Measurements from ENCODE around the gene ERBB4.

ERBB4 gene

DNA sequence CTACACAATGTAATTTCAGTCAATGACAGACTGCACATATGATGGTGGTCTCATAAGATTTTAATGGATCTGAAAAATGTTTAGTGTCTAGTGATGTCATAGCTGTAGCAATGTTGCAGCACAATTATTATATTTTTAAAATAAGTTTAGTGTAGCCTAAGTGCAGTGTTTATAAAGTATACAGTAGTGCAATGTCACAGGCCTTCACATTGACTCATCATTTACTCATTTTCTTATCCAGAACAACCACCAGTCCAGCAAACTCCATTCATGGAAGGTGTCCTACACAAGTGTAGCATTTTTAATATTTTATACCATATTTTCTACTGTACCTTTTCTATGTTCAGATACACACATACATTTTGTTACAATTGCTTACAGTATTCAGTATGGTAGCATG lies 663.1 kb downstream of the ERBB4 start:
- no peak for DNase-seq

DNA sequence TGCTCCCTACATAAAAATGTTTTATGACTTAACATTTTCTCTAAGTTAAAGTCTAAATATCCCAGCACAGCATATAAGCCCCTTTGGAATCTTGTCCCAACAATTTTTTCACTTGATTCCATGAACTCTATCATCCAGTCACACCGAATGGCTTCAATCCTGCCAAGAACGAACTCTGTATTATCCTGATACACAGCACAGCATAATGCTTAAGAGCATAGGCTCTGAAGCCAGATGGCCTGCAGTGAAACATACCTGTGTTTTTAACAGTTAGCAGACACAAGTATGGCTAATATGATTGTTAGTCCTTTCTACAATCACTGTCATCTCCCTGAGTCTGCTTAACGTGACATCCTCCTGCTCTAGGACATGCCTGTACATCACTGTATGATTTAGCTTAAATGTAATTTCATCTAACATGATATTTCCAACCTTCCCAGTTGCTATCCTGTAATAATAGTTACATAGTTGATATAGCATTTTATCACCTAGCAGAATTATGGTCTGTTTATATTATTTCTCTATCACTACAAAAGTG lies 669.5 kb downstream of the ERBB4 start:
- no peak for DNase-seq

DNA sequence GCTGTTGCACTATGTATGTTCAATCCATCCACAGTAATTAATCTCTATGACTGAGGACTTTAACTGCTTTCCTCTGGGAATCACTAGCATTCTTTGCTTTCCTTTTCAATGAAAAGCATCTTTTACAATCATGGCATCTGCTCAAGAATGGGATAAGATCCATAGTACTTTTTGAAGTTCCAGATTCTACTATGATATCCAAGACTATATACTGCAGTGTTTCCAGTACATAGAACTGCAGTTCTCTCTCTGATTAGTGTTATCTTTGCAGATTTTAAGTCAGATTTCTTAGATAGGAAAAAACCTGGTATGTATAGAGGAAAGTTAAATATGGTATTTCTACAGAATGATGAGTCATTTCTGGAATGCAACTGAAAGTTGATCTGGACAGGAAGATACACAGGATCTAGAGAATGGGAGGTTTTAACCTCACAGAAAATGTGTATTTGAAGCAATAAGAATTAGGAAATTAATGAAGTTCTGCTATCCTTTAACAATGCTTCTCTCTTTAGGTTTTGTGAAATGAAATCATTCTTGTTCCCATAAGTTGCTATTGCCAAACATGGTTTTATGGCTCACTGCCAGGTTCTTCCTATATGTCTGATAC lies 670.7 kb downstream of the ERBB4 start:
- DNase-seq, result no peak

DNA sequence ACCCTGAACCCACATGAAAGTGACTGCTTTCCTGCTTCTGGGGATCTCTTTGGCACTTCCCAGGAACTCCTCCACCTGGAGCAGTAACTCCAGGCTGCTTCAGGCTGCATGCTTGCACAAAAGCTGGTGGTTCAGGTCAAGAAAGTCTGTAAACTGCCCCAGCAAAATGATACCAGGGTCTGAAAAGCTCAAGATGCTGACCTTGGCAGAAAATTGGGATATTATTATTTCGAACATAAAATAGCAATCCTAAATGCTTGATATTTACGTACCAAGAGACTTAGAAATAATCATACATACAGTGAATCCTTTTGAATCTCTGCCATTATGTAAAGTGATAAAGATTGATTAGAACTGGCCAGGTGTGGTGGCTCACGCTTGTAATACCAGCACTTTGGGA lies 674.3 kb downstream of the ERBB4 start:
- DNase-seq, result no peak

DNA sequence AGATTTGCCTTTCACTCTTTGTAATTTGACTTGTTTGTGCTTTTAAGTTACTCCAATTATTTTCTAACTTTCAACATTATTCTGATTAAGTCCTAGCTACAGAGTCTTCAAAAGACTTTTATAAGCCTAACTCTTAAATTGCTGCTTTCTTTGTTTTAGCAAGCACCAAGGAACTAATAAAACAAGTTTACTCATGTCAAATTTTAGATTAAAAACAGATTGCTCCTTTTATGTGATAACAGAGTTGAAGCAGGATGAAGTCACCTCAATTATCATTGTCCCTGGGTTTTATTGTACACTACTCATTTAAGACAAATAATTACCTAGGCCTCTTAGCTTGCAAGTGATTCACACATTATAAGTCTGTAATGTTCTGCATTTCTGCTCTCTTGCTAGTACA lies 678.4 kb downstream of the ERBB4 start:
- DNase-seq, result no peak

DNA sequence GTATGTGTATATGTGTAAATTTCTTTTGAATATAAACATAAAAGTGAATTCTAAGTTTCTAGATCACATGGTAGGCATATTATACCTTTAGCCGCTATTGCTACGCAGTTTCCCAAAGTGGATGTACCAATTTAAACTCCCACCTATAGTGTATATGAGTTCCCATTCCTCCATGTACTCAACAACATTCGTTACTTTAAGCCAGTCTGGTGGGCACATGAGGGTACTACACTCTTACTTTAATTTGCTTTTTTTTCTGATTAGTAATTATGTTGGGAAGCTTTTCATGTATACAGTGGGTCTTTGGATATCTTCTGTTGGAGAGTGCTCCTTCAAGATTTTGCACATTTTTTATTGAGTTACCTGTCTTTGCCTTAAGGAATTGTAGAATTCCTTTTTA lies 683.8 kb downstream of the ERBB4 start:
- no peak for DNase-seq

DNA sequence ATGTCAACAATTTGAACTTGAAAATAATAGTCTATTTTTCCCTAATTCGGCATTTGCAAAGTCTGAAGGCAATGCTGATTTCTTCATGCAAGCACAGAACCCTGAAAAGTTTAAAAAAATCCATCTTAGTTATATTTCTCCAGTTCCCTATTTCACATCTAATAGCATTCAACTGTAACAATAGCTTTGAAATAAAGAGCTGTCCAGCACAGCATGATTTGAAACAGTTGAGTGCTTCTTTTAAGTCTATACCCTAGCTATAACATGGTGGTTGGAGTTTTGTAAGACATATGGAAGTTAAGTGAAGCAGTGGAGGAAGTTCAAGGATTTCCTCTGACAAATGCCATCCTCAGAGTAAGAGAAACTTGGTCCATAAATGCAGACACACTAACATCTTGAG lies 691.9 kb downstream of the ERBB4 start:
- no peak for DNase-seq

DNA sequence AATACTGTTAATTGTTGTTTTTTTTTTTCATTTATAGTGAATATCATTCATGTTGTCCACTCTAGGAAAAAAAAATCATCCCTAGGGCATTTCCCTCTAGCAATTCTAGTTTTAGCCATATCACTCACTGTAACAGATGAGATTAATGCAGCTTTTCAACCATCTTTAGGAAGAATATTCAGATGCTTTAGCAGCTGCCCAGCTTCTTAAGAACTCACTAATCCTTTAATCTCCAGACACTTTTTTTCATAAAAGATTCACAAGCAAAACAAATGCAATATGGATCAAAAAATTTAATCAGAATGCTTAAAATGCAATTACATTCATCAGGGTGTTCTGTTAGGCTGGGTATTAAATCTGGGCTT lies 692.6 kb downstream of the ERBB4 start:
- no peak for DNase-seq

DNA sequence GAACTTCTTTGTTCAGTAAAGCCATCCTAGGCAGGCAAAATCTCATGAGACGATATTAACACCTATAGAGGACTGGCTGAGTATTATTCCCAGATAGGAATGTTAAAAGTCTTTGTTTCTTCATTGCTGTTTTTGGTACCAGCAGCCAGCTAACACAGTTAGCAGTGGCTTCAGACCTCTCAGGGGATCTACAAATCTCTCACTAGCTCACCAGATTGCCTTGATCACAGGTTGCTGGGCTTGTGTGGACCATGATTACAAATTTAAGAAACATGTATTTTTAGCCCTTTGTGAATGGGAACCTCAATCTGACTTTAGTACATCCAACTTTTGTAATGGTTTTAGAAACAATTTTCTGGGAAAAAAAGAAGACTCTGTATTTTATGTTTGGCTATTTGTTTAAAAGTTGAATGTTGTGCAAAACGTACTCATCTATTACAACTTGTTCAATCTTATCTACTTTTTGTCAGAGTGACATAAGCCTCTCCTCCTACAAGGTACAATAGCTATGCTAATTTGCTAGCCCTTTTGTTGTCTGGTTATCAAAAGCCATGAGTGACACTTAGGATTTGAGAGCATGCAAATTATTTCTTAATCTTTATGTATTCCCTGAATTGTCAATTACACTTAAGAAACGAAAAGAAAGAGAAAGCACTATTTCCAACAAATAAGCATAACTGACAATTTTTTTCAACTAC lies 693.1 kb downstream of the ERBB4 start:
- DNase-seq, result no peak

DNA sequence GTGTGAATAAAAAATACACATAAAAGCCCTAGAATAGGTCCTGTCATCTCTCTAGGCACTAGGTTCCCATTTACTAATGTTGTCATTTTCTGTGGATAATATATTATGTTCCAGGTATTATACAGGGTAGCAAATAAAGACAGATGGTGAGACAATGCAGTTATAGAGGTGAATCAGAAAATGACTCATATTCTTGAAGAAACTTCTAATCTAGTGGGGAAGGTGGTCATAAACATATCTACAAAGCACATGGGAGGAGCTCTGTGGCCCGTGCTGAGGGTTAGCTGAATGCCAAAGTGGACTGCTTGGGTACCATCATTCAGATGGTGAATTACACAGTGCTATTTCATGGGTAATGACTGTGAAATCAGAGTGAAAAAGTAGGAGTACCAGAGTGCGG lies 700.9 kb downstream of the ERBB4 start:
- DNase-seq, result no peak

DNA sequence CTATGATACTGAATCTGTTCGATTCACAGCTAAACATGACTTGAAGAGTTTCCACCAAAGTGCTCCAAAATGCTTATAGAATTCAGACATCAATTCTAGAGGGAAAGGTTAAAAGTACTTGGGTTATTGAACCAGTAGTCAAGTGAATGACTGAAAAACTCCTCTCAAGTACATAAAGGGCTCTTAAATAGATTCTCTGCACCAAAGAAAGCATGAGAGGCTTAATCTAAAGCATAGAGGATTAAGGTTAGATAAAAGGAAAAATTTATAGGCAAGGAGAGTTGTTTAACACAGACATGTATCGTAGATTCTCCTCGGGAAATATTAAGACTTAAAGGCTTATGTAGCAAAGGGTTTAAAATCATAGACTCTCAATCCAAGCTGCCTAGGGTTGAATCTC lies 701.4 kb downstream of the ERBB4 start:
- DNase-seq, result no peak

DNA sequence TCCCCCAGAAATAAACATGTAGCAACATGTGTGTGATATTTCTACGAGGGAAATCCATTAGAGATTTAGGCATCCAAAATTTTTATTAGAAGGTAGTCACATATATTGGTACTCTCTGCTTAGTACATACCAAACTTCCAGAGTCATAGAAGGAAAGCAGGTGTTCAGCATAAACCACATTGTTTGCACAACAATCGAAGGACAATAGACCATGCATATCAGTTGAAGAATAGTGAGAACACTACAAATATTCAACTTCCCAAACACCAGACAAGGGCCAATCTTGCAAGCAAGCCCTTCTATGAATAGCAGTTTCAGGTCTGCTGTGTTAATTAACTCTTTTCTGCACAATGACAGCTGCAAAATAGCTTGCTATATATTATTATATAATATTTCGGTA lies 702.2 kb downstream of the ERBB4 start:
- DNase-seq, result no peak

DNA sequence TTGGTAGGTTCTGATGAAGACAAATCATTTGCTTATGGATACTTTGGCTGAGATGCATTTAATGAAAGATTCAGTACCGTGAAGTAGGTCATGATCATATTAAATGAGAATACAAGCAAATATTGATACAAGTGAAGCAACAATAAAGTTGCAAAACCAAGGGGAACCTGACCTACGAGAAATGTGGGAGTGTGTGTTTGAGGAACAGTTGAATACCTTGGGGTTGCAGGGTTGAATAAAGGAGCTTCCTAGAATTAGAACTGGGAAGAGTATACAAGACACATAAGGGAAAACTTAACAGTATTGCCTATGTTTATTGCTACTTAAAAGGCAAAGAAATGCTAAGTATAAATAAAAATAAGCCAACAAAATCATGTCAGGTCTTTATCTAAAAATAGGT lies 702.9 kb downstream of the ERBB4 start:
- no peak for DNase-seq

DNA sequence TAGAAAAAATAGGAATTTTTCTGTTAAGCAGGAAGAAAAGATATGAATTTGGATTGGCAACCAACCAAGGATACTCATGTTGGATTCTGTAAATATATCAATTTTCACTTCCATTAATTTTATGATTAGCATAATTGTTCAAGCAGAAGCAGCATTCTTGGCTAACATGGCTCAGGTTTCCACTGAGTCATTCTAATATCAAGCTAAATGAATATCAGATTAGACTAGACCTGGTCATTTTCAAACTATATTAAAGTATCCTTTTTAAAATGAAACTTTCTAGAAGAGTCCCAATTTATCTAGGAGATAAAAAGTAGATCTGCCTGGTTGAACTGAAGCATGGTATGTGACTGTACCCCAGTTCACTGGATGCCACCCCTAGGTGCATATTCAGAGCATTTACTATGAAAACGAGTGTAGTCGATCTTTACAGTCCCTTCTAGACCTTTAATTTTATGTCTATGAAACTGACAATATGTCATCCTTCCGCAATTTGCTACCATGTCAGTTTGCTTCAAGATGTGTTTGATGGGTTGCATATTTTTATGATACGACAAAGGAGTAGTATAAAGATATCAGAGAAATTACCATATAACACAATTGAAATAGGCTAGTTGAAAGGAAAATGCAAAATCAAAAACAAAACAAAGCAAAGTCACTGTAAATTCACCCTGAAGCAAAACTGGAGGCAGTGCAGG lies 704.9 kb downstream of the ERBB4 start:
- no peak for DNase-seq

DNA sequence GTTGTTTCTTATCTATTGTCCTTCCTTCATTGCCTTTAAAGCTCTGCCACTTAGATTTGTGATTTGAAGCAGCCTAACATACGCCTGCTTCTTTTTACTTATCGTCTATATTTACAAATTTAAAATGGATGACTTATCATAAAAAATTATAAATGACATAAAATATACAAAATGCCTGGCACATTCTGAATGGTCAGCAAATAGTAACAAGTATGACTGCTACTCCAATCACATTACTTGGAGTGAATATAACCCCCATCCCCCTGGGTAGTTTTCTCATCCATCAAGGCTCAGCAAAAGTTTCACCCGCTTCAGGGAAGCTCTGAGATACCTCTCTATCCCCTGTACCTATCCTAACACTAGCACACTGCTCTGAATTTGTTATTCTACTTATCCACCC lies 708.9 kb downstream of the ERBB4 start:
- no peak for DNase-seq

DNA sequence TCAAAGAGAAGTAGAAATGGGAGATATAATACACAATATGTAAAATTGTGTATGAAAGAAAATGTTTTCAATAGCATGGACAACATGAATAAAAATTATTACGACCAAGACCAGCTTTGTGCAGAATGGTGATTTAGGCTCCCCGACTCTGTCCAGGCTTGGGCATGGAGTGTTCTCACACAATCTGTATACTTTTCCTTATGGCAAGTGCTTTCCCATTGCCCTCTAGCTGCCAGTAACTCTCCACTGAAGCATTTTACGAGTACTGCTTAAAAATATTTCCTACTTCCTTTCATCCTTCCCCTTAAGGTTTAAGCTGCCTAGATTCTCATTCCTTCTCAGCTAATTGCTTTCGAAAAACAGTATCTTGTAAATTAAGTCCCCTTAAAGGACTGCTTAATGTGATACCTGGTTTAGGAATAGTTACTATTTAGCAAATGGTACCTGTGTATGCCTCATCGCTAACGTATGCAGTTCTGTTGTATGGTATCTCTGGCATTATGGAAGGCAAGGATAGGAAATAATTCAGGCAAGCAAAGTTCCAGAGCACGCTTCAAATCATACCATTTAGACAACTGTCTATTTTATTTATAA lies 714.6 kb downstream of the ERBB4 start:
- no peak for DNase-seq

DNA sequence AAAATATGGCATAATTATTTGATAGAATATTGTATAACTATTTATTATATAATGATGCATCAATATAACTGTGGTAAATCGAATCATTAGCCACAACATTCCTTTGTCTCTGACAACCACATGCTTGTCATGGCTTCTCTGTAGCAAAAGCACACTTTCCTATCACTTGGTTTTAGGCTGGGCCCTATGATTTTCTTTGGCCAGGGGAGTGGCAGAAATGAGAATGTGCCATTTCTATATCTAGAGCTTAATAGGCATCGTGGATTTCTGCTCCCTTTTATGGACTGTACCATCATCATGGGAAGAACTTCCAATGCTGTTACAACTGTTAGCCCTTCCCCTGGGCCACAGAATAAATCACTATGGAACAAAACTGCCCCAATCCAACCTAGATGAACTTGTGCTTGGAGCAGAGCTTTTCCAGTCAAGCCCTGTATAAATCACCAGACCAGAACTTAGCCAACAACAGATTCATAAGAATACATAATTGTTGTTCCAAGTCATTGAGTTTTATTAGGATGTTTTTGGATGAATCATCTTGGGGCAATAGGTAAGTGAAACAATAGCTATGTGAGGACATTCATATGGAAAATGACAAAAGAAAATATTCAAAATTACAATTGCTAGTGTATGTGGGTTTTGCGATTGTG lies 715.8 kb downstream of the ERBB4 start:
- DNase-seq, result no peak

DNA sequence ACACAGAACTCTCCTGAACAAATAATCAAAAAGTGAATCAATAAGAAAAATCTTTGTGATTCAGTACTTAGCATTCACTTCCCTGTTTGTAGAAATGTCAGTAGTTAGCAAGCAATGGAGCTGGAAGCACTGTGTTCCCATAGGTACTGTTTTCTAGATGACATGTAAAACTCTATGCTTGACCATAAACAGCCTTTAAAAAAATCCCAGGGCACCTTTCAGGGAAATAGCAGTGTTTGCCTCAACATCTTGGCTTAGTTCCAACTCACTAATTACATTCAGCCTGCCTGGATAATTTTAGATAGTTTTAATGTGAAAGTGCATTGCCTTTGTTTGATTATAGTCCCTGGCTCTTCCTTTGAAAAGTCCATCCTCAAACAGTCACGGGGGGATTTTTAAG lies 721.8 kb downstream of the ERBB4 start:
- DNase-seq, result no peak

DNA sequence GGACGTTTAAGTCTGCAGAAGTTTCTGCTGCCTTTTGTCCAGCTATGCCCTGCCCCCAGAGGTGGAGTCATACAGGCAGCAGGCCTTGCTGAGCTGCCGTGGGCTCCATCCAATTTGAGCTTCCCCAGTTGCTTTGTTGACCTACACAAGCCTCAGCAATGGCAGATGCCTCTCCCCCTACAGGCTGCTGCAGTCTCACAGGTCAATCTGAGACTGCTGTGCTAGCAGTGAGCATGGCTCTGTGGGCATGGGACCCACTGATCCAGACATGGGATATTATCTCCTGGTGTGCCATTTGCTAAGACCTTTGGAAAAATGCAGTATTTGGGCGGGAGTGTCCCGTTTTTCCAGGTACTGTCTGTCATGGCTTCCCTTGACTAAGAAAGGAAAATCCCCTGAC lies 726.0 kb downstream of the ERBB4 start:
- no peak for DNase-seq

DNA sequence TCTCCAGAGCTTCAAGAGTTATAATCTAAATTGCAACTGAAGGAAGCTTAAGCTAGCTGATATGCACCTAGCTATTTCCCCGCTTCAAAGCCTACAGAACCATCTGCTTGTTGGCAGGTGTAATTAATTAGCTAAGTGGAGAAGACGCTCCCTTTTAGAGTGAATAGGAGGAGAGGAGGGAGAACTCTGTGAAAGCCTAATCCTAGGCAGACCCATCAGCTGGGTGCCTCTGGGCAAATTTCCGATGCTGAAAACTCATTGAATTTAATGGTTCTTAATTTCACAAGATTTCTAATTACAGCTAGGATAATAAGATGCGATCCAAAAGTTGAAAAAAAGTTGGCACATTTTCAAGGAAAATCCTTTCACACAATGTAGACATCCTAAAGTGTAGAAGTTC lies 735.9 kb downstream of the ERBB4 start:
- DNase-seq, result no peak

DNA sequence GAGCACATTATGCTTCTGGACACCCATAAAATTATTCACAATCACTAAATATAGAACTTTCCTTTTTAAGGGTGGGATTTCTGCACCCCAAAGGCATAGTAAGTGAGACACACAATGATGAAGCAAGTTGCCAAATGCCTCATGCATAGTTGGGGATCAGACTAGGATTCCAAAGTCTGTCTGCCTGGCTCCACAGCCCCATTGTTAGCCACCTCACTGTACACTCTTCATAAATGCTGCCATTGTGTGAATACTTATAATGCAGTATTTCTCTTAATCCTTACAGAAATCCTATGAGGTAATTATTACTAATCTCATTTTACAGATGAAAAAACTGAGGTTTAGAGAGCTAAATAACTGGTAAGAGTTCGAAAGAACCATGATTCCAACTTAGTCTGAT lies 738.6 kb downstream of the ERBB4 start:
- no peak for DNase-seq

DNA sequence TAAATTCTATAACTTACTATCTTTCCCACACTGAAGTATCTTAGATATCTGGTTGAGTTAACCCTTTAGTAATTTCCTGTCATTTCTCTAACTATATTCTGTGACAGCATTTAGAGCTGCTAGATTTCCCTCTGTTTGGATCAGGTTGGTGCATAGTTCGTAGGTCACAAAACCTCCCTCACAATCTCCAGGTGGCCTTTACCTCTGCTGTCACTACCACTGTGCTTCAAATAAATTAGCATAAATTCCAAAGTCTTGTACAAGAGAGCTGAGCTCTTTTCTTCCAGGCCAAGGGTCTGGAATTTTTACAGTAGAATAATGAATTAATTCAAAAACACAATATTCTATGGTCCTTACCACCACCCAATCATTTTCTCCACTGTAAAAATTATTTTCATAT lies 739.7 kb downstream of the ERBB4 start:
- no peak for DNase-seq

DNA sequence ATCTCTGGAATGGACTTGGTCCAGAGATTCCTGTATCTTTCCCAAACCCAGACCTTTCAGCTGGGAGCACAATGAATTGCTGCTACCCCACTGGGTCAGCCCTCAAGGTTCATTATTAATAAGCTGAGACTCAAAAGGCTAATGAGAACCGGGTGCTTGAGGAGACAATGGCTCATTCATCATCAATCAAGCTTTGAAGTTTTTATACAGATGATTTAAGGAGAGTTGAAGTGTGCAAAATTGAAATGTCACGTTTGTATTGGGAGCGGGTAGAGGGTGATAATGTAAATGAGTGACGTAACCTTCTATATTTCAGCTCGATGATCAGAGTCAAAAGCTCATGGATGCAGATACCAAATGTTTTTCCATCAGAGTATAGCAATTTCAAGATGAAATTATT lies 744.9 kb downstream of the ERBB4 start:
- no peak for DNase-seq

DNA sequence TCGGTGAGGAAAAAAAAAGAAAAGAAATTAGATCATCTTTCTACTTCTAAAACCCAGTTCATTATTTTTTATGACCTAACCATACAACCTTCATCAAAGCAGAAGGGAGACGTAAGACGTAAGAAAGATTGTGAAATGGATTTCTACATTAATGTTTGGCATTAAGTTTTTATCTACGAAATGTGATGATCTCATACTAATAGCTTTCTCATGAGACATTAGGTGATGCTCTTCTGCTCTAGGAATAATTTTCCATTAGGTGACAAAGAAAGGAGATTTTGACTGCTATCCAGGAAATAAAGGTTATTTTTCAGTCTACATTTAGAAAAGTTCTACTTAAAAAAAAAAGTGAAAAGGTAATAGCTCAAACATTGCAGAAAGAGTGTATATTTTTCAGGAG lies 748.6 kb downstream of the ERBB4 start:
- no peak for DNase-seq
